Renal pelvis (tissue), 4 donors: ENCODE measurements around the gene BRSK2. TPM values are rescaled to one million over a fixed set of nuclear protein-coding genes. Genes with fewer than 3 reads are reported as not detected.

ENCODE experiments used
- DNase-seq: peaks from one replicate; pipeline ENCODE4 v3.0.0-alpha.2; 2013
- polyA plus RNA-seq, 3 donors: library from polyadenylated mRNA; unstranded; fragments of 120-200 nt; gene quantifications; one replicate each; pipeline ENCODE4 v1.2.1, GENCODE V29; 2013; ENCODE audit not compliant: insufficient read length in 3 of 3

The BRSK2 gene
- polyA plus RNA-seq, 3 donors, result 0.98 to 1.2 (median 1.1) TPM

DNA sequence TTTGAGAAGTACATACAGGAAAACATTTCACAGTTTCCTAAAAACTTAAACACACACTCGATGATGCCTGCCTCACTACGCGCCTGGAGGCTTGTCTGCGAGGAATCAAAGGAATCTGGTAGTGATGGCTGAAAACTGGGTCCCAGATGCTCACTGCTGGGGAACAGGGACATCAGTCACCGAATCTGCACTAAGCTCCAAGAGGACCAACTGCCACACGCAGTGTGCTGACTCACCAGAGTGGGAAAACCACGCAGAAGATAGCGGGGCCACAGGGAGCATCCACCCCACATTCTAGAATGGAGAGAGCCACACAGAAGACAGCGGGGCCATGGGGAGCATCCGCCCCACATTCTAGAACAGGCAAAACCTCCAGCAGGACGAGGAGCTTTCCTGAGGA, 121.2 kb downstream of the BRSK2 start:
- DNase-seq, result no peak

DNA sequence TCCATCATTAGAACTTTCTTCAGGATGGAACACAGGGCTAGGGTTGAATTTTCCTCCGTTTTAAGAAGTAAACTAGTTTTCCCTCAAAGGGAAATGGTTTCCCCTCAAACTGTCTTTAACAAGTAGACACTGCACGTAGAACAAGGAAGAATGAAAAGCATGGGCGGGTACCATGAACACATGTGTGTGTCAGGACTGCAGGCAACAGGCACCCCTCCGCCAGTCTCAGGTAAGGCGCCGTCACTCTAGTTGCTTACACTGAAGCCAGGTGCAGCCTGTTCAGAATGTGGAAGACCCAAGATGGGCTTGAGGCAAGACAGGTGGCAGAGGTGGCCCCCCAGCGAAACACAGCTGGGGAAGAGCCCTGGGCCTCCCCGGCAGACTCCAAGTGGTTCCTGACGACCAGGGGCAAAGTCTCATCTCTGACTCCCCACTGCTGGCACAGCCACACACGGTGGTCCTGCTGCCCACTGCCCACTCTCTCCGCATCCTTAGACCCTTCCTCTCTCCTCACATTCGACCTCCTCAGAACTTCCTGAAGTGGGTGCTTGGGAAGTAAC, 122.3 kb downstream of the BRSK2 start:
- DNase-seq, result no peak

Other genes with a start within 250 kb of the BRSK2 start
- gene MUC5AC, start 232.0 kb upstream of the BRSK2 start, polyA plus RNA-seq, result under 1 TPM in 2 of 3 donors, not detected in 1; 0.01 TPM
- under 1 TPM; 0.01 to 0.22 (median 0.18) TPM for gene MUC5B, start 166.9 kb upstream of the BRSK2 start, polyA plus RNA-seq
- 10 to 100 TPM; 42.2 to 52.5 (median 50.5) TPM for gene TOLLIP, start 80.3 kb upstream of the BRSK2 start, polyA plus RNA-seq
- gene MOB2, start 96.8 kb downstream of the BRSK2 start, polyA plus RNA-seq, result 10 to 100 TPM; 33.0 to 34.8 (median 33.0) TPM
- 1 to 10 TPM; 3.0 to 4.0 (median 3.6) TPM for gene DUSP8, start 182.3 kb downstream of the BRSK2 start, polyA plus RNA-seq
- gene KRTAP5-1, start 195.3 kb downstream of the BRSK2 start, polyA plus RNA-seq, result under 1 TPM; 0.13 to 0.64 (median 0.48) TPM
- gene KRTAP5-2, start 208.4 kb downstream of the BRSK2 start, polyA plus RNA-seq, result under 1 TPM in 2 of 3 donors, not detected in 1; 0.25 to 0.42 TPM
- not detected for gene KRTAP5-3, start 218.5 kb downstream of the BRSK2 start, polyA plus RNA-seq
- gene KRTAP5-4, start 232.2 kb downstream of the BRSK2 start, polyA plus RNA-seq, result not detected
- gene KRTAP5-5, start 239.8 kb downstream of the BRSK2 start, polyA plus RNA-seq, result not detected